Measurements from ENCODE around the gene CLDN6.

GRCh38 chr16:3032624-3033023 is 14.6 kb upstream of the CLDN6 start:
- no peak for TF ChIP-seq CTCF (conservative IDR thresholded peaks at IDR 0.05; ENCODE audit: low read depth, low read length)
- TF ChIP-seq EZH2 (IDR thresholded peaks at IDR 0.05; ENCODE audit: borderline replicate concordance, low read depth, low read length, poor library complexity, severe bottlenecking), result no peak
